NCI-H1930 (cell line): ENCODE data around the gene COX6B2.
A peak's percentile ranks its signal among the peaks of the same experiment; 100 is the strongest.
"Not testable (repeated sequence)": the region's sequence is repeated elsewhere in the genome, so short reads cannot be mapped to it uniquely, and the experiment has no call there.

Experiments used
- DNase-seq, 2 experiments: peaks; one replicate each; lab custom pipeline; 2025; lab: John Stamatoyannopoulos, UW

The COX6B2 gene

DNA sequence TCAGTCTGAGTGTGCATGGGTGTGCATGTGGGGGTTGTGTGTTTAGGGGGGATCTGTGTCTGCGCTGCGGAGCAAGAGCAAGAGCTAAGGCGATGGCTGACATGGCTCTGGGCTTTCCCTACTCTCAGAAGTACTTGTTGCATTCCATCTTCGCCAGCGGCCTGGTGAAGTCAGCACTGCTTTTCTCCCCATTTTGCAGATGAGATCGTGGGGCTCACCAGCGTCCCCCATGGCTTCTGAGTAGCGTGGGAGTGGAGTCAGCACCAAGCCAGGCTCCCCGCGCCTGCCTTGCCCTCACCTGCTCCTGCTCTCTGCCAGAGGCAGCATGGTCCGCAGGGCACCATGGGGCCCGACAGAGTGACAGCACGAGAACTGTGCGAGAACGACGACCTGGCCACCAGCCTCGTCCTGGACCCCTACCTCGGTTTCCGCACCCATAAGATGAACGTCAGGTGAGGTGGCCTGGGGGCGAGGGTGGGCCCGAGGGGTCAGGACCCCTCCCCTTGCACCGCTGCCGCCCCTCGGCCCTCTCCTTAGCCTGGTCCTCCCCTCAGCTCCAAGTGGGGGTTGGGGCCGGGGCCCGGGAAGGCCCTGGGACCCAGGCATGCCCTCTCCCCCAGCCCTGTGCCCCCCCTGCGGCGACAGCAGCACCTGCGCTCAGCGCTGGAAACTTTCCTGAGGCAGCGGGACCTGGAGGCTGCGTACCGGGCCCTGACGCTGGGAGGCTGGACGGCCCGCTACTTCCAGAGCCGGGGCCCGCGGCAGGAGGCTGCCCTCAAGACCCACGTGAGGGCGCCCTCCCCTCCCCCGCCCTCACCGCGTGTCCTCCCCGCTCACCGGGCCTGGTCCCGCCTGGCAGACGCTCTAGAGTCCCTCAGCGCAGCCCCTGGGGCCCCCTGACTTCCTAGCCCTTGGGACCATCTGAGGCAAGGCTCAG, 12.7 kb downstream of the COX6B2 start:
- DNase-seq = no peak

DNA sequence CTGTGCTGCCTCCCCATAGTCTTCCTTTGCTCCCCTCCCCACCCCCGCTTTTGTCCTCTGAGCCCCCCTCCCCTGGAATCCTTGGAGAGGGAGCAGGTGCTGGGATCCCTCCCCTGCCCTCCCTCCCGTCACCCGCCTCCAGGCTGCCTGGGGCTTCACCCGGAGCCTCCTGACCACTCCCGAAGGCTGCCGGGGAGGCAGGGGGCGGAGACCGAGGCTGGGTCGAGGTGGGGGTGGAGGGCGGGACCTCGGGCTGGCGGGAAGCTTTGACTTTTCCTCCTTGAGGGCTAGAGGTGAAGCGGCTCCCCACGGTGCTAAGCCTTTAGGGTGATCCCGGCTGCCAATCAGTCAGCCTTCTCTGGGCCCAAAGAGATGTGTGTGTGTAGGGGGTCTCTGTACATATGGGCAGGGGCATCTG, 13.3 kb downstream of the COX6B2 start:
- no peak for DNase-seq

DNA sequence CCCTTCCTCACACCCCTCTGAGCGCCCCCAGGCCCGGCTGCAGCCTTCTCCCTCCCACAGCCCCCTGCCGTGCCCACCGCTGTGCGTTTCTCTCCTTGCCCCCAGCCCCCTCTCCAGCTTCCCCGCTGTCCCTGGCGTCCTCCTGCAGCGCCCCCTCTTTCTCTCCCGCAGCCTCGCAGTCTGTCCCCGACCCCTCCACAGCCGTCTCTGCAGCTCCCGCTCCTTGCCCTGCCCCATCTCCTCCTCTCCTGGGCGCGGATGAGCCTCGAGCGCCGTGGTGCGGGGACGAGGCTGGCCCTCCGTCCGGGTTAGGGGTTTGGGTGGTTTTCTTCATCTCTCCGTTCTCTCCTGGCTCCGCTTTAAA, 13.8 kb downstream of the COX6B2 start:
- no peak for DNase-seq

DNA sequence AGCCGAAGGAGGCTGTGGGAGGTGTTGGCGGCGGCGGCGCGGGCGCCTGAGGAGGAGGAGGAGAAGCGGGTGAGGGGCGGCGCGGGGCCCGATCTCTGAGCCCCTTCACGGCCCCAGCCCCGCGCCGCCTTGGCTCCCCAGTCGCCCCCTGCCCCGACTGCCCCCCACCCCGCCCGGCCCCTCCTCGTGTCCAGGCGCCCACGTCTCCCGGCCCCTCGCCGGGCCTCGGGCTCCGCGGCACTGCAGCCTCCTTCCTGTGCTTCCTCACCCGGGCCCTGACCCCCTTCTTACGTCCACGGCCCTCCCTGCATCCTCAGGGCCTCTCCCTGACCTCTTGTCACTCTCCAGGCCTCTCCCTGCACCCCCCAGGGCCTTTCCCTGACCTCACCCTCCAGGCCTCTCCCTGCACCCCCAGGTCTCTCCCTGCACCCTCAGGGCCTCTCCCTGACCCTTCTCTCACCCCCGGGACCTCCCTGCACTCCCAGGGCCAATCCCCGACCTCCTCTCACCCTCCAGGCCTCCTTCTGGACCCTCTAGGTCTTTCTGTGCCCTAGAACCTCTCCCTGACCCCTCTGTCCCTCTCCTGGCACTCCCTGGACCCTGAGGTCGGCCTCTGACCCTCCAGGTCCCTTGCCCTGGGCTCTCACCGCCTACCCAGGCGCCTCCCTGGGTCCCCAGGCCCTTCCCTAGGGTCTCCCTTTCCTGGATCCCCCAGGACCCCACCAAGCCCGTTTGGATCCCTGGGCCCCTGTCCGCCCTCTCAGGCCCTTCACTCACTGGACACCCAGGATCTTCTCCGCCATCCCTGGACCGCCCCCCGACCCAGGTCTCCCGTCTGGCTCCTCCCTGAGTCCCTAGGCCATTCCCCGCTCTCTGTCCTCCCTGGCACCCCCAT, 14.4 kb downstream of the COX6B2 start:
- no peak for DNase-seq

DNA sequence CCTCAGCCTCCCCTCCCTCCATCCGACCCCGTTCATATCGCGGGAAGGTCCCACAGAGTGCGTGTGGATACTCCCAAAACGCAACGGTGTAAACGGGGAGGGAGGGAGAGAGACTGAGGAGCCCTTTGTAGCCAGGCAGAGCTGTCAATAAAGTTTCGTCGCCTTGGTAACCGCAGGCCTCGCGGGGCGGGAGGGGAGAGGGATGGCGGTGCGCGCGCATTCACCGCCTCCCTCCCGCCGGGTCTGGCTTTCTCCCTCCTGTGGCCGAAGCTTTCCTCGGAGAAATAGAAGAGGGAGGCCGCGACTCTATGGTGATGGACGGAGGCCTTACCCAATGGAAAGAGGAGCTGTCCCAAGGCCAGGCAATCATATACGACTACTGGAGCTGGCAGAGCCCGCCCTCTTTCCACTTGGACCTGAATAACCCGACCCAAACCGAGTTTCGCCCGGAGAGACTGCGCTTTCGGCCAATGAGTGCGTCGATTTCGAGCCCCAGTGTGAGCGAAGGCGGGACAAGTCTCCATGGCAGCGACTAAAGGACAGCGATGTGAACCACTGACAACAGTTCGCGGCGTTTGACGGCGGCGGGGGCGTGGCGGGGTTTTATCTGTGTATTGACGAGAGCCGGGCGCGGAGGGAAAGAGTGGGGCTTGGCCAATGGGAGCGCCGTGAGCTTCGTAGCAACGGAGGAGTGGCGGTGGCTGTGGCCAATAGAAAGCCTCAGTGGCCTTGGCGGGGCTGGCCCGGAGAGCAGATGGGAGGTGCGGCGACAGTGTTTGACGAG, 15.2 kb downstream of the COX6B2 start, which contains the start of gene KMT5C:
Gene KMT5C, plus strand, starts transcription at position 772 of the 784 bp plus-strand sequence. CDS start 2,061 bp downstream, outside the sequence.
- peak; percentile 100 for DNase-seq

DNA sequence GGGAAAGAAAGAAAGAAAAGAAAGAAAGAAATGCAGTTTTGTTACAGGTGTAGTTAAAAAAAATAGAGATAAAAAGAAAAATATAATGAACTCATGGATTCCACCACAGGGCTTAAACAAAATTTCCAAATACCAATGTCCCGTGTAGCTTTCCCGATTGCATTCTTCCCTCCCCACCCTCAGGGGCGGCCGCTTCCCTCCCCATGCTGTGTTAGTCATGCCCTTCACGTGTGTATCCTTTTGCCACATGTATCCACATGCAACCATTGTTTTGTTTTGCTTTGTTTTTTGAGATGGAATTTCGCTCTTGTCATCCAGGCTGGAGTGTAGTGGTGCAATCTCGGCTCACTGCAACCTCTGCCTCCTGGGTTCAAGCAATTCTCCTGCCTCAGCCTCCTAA, 18.4 kb downstream of the COX6B2 start:
- DNase-seq = no peak

DNA sequence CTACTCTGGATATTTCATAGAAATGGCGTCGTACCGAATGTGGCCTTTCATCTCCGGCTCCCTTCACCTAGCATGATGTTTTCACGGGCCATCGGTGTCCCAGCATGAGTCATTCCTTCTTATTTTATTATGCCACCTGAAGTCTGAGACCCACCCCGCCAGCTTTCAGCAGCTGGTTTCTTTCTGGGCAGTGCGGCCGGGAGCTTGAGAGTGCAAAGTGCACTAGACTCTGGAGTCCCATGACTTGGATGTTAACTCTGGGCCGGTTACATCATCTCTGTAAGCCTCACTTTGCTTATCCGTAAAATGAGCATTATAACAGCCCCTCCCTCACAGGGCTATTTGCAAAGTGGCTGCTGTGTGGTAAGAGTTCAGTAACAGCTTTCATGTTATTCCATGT, 20.6 kb downstream of the COX6B2 start:
- no peak for DNase-seq

DNA sequence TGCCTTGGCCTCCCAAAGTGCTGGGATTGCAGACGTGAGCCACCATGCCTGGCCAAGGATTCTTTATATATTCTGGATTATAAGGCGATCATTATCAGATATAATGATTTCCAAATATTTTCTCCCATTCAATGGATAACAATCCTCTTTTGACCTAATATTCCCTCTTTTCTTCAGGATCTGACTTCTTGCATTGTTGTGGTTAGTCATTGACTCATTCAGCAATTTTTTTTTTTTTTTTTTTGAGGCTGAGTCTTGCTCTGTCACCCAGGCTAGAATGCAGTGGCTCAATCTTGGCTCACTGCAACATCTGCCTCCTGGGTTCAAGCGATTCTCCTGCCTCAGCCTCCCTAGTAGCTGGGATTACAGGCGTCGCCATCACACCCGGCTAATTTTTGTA, 24.7 kb downstream of the COX6B2 start:
- not testable (repeated sequence) for DNase-seq

DNA sequence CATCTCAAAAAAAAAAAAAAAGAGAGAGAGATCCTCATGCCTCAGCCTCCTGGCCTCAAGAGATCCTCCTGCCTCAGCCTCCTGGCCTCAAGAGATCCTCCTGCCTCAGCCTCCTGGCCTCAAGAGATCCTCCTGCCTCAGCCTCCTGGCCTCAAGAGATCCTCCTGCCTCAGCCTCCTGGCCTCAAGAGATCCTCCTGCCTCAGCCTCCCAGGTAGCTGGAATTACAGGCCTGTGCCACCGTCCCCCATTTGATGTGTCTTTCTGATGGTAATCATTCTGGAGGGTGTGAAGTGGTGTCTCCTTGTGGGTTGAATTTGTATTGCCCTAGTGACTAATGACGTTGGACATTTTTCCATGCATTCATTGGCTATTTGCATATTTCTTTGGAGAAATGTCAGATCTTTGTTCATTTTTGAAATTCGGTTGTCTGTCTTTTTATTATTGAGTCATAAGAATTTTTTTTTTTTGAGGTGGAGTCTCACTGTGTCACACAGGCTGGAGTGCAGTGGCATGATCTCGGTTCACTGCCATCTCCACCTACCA, 25.7 kb downstream of the COX6B2 start:
- DNase-seq = not testable (repeated sequence)

DNA sequence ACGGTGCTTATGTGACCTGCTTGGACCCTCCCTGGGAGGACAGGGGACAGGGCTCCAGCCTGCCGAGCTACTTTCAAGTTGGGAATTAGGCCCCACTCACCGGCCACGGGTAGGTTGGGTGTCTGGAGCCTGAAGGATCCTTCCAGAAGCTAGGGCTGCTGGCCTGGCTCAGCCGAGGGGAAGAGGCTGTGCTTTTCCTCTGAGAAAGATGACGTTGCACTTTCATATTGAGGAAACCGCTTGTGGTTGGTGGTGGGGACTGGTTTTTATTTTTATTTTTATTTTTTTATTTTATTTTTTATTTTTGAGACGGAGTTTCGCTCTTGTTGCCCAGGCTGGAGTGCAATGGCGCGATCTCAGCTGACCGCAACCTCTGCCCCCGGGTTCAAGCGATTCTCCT, 29.3 kb downstream of the COX6B2 start, which contains the start of gene TMEM150B:
Gene TMEM150B, minus strand, starts transcription at position 170 of the 400 bp plus-strand sequence. CDS start 4,305 bp downstream, outside the sequence.
- DNase-seq = no peak

DNA sequence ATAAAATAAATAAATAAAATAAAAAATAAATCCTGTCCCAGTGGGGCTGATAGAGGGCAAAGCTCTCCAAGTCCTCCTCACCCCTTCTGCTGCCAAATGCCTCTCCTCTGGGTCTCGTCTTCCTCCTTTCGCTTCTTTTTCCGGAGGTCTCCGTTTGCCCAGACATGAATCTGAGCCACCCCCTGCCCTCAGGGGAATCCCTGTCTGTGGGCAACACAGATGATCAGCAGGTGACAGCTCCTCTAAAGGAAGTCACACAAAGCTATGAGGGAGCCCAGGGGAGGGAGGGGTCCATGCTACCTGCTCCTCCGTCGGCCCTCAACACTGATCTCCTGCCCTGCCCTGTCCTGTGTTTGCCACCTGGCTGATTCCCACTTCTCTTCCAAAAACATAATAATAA, 29.9 kb downstream of the COX6B2 start:
- no peak for DNase-seq

DNA sequence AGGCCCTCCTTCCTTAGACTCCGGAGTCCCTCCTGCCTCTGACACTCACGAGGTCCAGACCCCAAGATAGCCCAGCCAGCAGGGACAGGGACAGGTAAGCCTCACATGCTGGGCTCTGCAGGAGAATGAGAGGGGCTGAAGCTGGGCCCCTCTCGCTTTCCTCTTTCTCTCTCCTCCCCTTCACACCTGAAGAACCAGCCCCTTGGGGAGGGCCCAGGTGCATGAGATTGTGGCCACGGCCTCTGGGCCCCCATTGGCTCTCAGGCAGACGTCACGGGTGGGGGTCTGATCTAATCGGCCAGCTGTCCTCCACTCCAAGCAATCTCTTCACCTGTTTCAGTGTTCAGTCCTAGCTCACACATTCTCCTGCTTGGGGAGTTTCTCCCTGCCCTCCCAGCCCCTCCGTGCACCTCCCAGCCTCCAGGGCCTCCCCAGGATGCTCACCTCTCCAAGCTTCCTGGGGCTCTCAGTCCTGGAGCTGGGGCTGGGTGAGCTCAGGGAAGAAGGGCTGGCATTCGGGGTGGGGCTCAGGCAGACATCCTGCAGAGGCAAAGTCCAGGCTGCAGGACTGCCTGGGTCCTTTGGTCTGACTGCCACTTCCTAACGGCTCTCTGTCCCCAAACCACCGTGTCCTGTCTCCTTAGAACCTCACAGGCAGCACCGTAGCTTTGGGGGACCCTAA, 32.2 kb downstream of the COX6B2 start:
- DNase-seq = no peak

DNA sequence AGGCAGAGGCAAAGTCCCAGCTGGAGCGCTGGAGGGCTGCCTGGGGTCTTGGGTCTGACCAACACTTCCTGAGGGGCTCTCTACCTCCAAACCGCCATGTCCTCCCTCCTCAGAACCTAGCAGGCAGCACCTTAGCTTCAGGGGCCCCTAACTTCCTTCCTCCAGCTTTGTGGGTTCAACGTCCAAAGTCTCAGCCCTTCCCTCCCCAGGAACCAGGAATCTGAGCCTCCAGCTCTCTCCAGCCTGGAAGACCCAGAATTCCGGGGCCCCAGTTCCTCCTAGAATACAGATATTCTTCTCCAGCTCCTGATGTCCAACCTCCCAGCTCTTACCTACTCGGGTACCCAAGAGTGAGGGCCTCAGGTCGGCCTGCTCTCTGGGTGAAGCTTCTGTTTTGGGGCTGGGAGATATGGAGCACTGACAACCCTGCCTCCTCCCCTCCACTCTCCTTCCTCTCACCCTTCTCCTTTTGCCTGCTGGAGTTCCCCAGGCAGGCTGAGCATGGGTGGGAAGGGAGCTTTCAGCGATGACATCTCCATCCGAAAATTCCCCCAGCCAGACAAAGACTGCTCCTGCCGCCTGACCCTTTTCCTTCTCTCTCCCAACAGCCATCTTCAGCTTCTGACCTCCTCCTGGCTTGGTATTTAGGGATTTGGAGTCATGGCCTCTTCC, 32.9 kb downstream of the COX6B2 start:
- DNase-seq = no peak

DNA sequence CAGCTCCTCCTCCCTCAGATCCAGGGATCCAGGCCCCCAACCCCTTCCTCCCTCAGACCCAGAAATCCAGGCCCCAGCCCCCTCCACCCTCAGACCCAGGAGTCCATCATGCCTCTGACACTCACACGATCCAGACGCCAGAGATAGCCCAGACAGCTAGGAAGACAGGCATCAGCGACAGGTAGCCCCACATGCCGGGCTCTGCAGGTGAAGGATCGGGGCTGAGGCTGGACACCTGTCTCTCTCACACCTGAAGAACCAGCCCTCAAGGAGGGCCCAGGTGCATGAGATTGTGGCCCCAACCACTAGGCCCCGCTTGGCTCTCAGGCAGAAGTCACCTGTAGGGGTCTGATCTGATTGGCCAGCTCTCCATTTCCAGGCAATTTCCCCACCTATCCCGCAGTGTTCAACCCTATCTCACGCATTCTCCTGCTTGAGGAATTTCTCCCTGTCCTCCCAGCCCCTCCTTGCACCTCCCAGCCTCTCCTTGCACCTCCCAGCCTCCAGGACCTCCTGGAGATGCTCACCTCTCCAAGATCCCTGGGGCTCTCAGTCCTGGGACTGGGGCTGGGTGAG, 33.6 kb downstream of the COX6B2 start:
- no peak for DNase-seq

DNA sequence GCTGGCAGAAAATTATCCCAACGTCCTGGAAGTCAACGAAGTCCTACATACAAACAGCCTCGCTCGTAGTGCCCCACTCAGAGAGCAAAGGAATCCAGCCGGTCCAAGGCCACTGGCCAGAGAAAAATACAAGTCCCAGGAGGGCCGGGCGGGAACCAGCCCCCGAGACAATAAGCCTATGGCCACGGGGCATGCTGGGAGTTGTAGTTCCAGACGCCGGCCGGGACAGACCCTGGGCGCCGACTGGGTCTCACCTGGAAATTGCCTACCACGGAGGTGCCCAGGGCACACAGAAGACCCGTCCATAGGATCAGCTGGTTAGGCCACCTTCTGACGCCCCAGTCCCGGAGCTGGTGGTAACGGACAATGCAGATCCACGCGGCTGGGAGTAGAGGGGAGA, 34.7 kb downstream of the COX6B2 start:
- DNase-seq = peak; percentile 65 to 77

DNA sequence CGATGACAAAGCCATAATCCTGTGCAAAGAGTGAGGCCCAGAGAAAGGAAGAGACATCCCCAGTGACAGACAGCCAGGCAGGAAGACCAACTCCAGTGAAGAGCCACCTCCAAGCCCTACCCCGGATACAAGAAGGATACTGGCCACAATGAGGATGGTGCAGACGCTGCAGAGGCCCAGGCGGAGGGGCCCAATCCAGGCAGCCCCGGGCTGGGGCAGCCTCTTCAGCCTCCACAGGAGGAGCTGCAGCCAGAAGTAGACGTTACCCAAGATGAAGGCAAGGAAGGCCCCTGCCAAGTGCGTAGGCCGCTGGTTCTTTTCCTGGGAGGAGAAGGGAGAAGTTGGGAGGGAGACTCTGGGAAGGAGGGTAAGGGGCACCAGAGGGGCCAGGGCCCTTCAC, 37.9 kb downstream of the COX6B2 start:
- no peak for DNase-seq

DNA sequence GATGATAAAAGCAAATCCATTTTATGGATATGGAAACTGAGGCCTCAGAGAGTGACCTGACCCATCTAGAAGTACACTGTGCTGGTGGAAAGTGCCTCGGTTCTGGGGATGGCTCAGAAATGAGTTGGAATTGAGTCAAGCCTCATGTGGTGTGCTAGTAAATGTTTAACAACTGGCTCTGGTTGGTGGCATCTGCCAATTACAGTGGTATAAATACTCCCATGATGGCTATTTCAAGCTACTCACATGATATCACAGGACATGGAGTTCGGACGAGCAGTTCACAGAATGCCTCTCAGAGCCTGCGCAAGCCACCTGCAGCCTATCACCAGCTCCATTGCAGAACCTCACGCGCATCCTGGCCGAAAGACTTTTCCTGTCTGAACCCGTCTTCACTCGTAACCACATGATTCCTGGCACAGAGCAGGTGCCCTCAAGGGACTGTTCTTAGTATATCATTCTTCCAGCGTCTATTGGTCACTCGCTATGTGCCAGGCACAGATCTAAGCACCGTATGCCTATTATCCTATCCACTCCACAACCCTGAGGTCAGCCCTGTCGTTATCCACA, 38.5 kb downstream of the COX6B2 start:
- DNase-seq = no peak

DNA sequence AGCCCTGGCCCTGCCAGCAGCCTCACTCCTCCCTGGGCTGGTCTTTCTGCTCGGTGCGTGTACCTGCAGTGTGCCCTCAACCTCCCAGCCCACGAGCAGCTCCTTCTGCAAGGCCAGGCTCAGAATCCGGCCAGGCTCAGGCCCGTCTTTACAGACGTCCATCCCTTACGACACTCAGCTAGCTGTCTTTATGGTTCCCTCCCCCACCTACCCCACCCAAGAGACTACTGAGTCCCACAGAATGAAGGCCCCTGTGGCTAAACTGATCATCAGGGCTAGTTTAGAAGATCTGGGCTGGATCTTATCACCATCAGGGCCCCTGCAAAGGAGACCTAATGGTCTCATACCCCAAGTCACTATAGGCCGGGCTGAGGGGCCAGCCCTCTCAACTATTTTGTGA, 40.1 kb downstream of the COX6B2 start:
- DNase-seq = no peak

DNA sequence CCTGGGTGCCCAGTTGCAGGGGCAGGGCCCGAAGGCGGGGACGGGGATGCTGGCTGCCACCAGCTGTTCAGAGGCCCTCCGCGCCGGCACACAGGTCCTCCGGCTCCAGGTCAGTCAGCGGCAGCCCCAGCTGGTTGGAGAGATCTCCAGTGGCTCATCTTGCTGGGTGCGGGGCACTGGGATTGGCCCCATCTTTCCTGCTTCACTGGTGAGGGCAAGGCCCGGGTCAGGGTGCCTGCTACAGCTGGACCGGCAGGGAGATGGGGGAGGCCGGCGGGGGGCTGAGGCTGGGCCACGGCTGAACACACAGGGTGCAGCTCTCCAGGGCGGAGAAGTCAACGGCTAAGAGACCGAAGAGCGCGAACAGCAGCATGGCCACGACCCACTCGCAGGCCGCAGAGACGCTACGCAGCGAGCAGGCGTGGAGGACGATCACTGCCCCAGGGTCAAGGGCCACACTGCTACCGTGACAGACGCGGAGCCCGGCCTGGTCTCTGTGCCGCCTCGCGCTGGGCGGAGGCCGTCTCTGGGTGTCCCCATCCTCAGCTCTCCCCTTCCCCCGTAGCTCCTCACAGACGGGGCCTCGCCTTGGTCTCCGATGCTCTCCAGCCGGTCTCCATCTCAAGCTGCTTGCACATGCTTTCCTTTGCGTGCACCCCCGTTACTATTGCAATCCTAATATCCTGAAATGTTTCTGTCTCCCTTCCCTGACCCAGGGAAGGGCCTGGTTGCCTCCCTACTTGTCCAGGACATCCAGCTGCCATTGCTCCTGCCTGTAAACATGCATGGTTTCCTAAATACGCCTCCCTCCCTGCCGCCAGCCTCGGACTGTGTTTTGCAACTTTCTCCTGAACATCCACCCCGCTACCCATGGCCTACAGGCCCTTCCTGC, 41.7 kb downstream of the COX6B2 start:
- DNase-seq = no peak
